HepG2 (cell line): ENCODE measurements around the gene NINL. TPM values are rescaled to one million over a fixed set of nuclear protein-coding genes. Genes with fewer than 3 reads are reported as not detected.

Source experiments
- CAMTA2 ChIP-seq: sonication (generic); formaldehyde crosslinking; IDR thresholded peaks from 2 replicates; pipeline ENCODE4 v1.4.0; 2020; ENCODE audit warnings: mild to moderate bottlenecking, missing genetic modification reagents, borderline replicate concordance
- CEBPG ChIP-seq: IDR thresholded peaks from 2 replicates; pipeline ENCODE4 v1.6.1; 2016
- ELF1 ChIP-seq: sonication (generic); formaldehyde crosslinking; IDR thresholded peaks from 2 replicates; pipeline ENCODE4 v1.4.0; 2020; ENCODE audit warnings: missing genetic modification reagents
- ETV6 ChIP-seq: sonication (generic); formaldehyde crosslinking; conservative IDR thresholded peaks from 2 replicates; pipeline ENCODE4 v1.4.0; 2020; ENCODE audit warnings: missing genetic modification reagents
- FOXC1 ChIP-seq: sonication (generic); formaldehyde crosslinking; IDR thresholded peaks from 2 replicates; pipeline ENCODE4 v1.8.0; 2022; ENCODE audit warnings: mild to moderate bottlenecking, missing genetic modification reagents, borderline replicate concordance
- GPN1 ChIP-seq: sonication (generic); formaldehyde crosslinking; IDR thresholded peaks from 2 replicates; pipeline ENCODE4 v1.5.1; 2020; ENCODE audit warnings: missing genetic modification reagents, borderline replicate concordance
- HNF4G ChIP-seq, 2 experiments: sonication (generic) in 1 of 2; formaldehyde crosslinking in 1 of 2; IDR thresholded peaks; 2 replicates each; pipeline versions ENCODE4 v1.4.0 to v1.6.1; 2011 to 2020; ENCODE audit warnings: borderline replicate concordance in 2 of 2, low read depth in 2 of 2, mild to moderate bottlenecking in 2 of 2, low read length in 1 of 2, missing genetic modification reagents in 1 of 2, moderate library complexity in 1 of 2
- ISX ChIP-seq: sonication (generic); formaldehyde crosslinking; conservative IDR thresholded peaks from 2 replicates; pipeline ENCODE4 v1.5.0; 2020; ENCODE audit warnings: missing genetic modification reagents
- PHF21A ChIP-seq: sonication (generic); formaldehyde crosslinking; IDR thresholded peaks from 2 replicates; pipeline ENCODE4 v1.5.0; 2020; ENCODE audit warnings: mild to moderate bottlenecking, missing genetic modification reagents
- POGZ ChIP-seq: sonication (generic); formaldehyde crosslinking; IDR thresholded peaks from 2 replicates; pipeline ENCODE4 v1.4.0; 2020; ENCODE audit warnings: mild to moderate bottlenecking, missing genetic modification reagents
- PTBP1 ChIP-seq: fragments of 200-400 bp; formaldehyde crosslinking; IDR thresholded peaks from 2 replicates; pipeline ENCODE4 v1.6.1; 2018; ENCODE audit warnings: low read length, low read depth; ENCODE audit not compliant: poor library complexity, severe bottlenecking
- SMAD1 ChIP-seq: sonication (generic); formaldehyde crosslinking; IDR thresholded peaks from 2 replicates; pipeline ENCODE4 v1.4.0; 2020; ENCODE audit warnings: missing genetic modification reagents, low read depth, mild to moderate bottlenecking, borderline replicate concordance
- STAG1 ChIP-seq: sonication (generic); formaldehyde crosslinking; IDR thresholded peaks from 2 replicates; pipeline ENCODE4 v1.4.0; 2020; ENCODE audit warnings: missing genetic modification reagents
- ZFAT ChIP-seq: sonication (generic); formaldehyde crosslinking; conservative IDR thresholded peaks from 2 replicates; pipeline ENCODE4 v1.8.1; 2023; ENCODE audit warnings: missing genetic modification reagents, inconsistent platforms
- ZNF180 ChIP-seq: sonication (generic); formaldehyde crosslinking; IDR thresholded peaks from 2 replicates; pipeline ENCODE4 v1.4.0; 2020; ENCODE audit warnings: low read depth, missing genetic modification reagents, borderline replicate concordance
- ZNF335 ChIP-seq: sonication (generic); formaldehyde crosslinking; IDR thresholded peaks from 2 replicates; pipeline ENCODE4 v1.4.0; 2020; ENCODE audit warnings: missing genetic modification reagents
- ZNF382 ChIP-seq: sonication (generic); formaldehyde crosslinking; IDR thresholded peaks from 2 replicates; pipeline ENCODE4 v1.5.0; 2020; ENCODE audit warnings: missing genetic modification reagents, mild to moderate bottlenecking, borderline replicate concordance
- ZNF44 ChIP-seq: sonication (generic); formaldehyde crosslinking; IDR thresholded peaks from 2 replicates; pipeline ENCODE4 v1.5.1; 2020; ENCODE audit warnings: mild to moderate bottlenecking, missing genetic modification reagents
- ZNF816 ChIP-seq: sonication (generic); formaldehyde crosslinking; IDR thresholded peaks from 2 replicates; pipeline ENCODE4 v1.8.0; 2022; ENCODE audit warnings: missing genetic modification reagents, mild to moderate bottlenecking, borderline replicate concordance
- polyA plus RNA-seq, 8 experiments: library from polyadenylated mRNA; depleted of rRNA in 3 of 8; stranded (reverse) in 7 of 8; unstranded in 1 of 8; fragments of >200 nt; fragmentation: Illumina TruSeq in 4 of 8; extraction: Trizol in 4 of 8; gene quantifications; 2 replicates each; pipeline versions ENCODE4 v1.2.1 to v1.2.3, GENCODE V29; 2011 to 2016; ENCODE audit warnings: low read depth in 4 of 8, missing spikeins in 1 of 8, mixed read lengths in 1 of 8; ENCODE audit not compliant: insufficient read depth in 1 of 8
- total RNA-seq, 5 experiments: library from RNA; depleted of rRNA; stranded (reverse); fragments of >200 nt; fragmentation: Illumina TruSeq; extraction: Trizol; gene quantifications; 2 replicates each; pipeline ENCODE4 v1.2.3, GENCODE V29; 2016; ENCODE audit warnings: low read depth in 1 of 5
- TF ChIP-seq, protein P1 (sequence below): sonication (generic); formaldehyde crosslinking; IDR thresholded peaks from 2 replicates; pipeline ENCODE4 v1.9.0; 2021; ENCODE audit warnings: missing genetic modification reagents, mild to moderate bottlenecking, borderline replicate concordance
- TF ChIP-seq, protein P2 (sequence below): sonication (generic); formaldehyde crosslinking; IDR thresholded peaks from 2 replicates; pipeline ENCODE4 v1.4.0; 2020; ENCODE audit warnings: missing genetic modification reagents
- TF ChIP-seq, protein P3 (sequence below): IDR thresholded peaks from 2 replicates; pipeline ENCODE4 v1.6.1; 2016; ENCODE audit warnings: mild to moderate bottlenecking, missing biosample characterization, missing genetic modification reagents
- TF ChIP-seq, protein P4 (sequence below): sonication (generic); formaldehyde crosslinking; IDR thresholded peaks from 2 replicates; pipeline ENCODE4 v1.8.1; 2023; ENCODE audit warnings: mild to moderate bottlenecking, inconsistent platforms, moderate library complexity, missing genetic modification reagents, borderline replicate concordance
- TF ChIP-seq, protein P5 (sequence below): sonication (generic); formaldehyde crosslinking; IDR thresholded peaks from 2 replicates; pipeline ENCODE4 v1.4.0; 2020; ENCODE audit warnings: low read depth, mild to moderate bottlenecking, missing genetic modification reagents

The NINL gene
- total and polyA plus RNA-seq, 2 of the 13 experiments (the other 11 are each of a cell fraction or from before 2014, with no cell fraction given), result 32.3 to 34.3 TPM

DNA sequence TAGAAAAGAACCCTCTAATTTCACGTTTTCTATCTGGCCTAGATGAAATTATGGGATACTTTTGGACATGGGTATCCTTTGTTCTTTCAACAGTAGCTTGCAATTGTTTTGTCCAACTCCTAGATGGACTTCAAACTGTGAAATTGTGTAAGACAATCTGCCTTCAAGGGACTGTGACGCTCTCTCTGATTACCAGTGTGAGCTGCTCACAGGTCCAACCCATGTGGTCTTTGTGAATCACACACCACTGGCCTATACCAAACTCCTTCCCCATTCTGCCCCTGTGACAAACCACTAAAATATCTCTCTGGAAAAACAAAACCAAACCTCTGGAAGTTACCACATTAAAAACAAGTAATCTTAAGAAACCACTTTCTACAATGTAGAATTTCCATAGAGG lies 59.5 kb downstream of the NINL start (continued):
- TF ChIP-seq ZNF335 (CRISPR knock-in tag), result no peak
- no peak for TF ChIP-seq ZNF816 (CRISPR knock-in tag)
- TF ChIP-seq SMAD1 (CRISPR knock-in tag), result no peak
- no peak for TF ChIP-seq ZNF44 (CRISPR knock-in tag)
- TF ChIP-seq ELF1 (CRISPR knock-in tag), result no peak
- TF ChIP-seq, protein P1, sequence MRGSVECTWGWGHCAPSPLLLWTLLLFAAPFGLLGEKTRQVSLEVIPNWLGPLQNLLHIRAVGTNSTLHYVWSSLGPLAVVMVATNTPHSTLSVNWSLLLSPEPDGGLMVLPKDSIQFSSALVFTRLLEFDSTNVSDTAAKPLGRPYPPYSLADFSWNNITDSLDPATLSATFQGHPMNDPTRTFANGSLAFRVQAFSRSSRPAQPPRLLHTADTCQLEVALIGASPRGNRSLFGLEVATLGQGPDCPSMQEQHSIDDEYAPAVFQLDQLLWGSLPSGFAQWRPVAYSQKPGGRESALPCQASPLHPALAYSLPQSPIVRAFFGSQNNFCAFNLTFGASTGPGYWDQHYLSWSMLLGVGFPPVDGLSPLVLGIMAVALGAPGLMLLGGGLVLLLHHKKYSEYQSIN (CRISPR knock-in tag), result no peak
- peak; percentile 90 for TF ChIP-seq CEBPG (CRISPR knock-in tag)
- no peak for TF ChIP-seq ZNF382 (CRISPR knock-in tag)
- peak; percentile 53; the same call in 1 of the 2 replicates for TF ChIP-seq PHF21A (CRISPR knock-in tag)
- TF ChIP-seq GPN1, result no peak
- TF ChIP-seq, protein P2, sequence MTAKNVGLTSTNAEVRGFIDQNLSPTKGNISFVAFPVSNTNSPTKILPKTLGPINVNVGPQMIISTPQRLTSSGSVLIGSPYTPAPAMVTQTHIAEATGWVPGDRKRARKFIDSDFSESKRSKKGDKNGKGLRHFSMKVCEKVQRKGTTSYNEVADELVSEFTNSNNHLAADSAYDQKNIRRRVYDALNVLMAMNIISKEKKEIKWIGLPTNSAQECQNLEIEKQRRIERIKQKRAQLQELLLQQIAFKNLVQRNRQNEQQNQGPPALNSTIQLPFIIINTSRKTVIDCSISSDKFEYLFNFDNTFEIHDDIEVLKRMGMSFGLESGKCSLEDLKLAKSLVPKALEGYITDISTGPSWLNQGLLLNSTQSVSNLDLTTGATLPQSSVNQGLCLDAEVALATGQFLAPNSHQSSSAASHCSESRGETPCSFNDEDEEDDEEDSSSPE (CRISPR knock-in tag), result no peak
- no peak for TF ChIP-seq ISX (CRISPR knock-in tag)
- TF ChIP-seq FOXC1 (CRISPR knock-in tag), result no peak
- TF ChIP-seq, protein P3, sequence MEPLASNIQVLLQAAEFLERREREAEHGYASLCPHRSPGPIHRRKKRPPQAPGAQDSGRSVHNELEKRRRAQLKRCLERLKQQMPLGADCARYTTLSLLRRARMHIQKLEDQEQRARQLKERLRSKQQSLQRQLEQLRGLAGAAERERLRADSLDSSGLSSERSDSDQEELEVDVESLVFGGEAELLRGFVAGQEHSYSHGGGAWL (CRISPR knock-in tag), result no peak
- no peak for TF ChIP-seq STAG1 (CRISPR knock-in tag)
- TF ChIP-seq, protein P4, sequence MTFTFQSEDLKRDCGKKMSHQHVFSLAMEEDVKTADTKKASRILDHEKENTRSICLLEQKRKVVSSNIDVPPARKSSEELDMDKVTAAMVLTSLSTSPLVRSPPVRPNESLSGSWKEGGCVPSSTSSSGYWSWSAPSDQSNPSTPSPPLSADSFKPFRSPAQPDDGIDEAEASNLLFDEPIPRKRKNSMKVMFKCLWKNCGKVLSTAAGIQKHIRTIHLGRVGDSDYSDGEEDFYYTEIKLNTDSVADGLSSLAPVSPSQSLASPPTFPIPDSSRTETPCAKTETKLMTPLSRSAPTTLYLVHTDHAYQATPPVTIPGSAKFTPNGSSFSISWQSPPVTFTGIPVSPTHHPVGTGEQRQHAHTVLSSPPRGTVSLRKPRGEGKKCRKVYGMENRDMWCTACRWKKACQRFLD (CRISPR knock-in tag), result no peak
- TF ChIP-seq ETV6 (CRISPR knock-in tag), result no peak
- no peak for TF ChIP-seq ZNF180 (CRISPR knock-in tag)
- no peak for TF ChIP-seq PTBP1
- TF ChIP-seq CAMTA2, result no peak
- peak; percentile 62; the same call in 1 of the 2 replicates for TF ChIP-seq POGZ (CRISPR knock-in tag)
- peak; percentile 88 for TF ChIP-seq HNF4G (IDR thresholded peaks at IDR 0.05; ENCODE audit: borderline replicate concordance, low read depth, low read length)
- 0 out of 2 replicates have a peak, but pooled peaks have one; percentile 67 for TF ChIP-seq HNF4G (CRISPR knock-in tag; IDR thresholded peaks at IDR 0.05; ENCODE audit: borderline replicate concordance, low read depth)
- TF ChIP-seq ZFAT (CRISPR knock-in tag), result no peak
- TF ChIP-seq, protein P5, sequence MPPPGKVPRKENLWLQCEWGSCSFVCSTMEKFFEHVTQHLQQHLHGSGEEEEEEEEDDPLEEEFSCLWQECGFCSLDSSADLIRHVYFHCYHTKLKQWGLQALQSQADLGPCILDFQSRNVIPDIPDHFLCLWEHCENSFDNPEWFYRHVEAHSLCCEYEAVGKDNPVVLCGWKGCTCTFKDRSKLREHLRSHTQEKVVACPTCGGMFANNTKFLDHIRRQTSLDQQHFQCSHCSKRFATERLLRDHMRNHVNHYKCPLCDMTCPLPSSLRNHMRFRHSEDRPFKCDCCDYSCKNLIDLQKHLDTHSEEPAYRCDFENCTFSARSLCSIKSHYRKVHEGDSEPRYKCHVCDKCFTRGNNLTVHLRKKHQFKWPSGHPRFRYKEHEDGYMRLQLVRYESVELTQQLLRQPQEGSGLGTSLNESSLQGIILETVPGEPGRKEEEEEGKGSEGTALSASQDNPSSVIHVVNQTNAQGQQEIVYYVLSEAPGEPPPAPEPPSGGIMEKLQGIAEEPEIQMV (CRISPR knock-in tag), result no peak
